BJ (cell line): ENCODE data around the gene SCYL1. TPM values are rescaled to one million over a fixed set of nuclear protein-coding genes. Genes with fewer than 3 reads are reported as not detected.

ENCODE experiments used
- CTCF ChIA-PET: fragments of 350-600 bp; formaldehyde crosslinking; extraction: SDS; loops from one replicate; lab custom pipeline; 2021; ENCODE audit warnings: antibody characterized with exemption, inconsistent platforms; lab: Yijun Ruan, JAX
- POLR2A ChIA-PET: fragments of 300-600 bp; sonication (Branson Sonifier 250); formaldehyde crosslinking; extraction: SDS; loops from one replicate; lab custom pipeline; 2021; ENCODE audit warnings: antibody characterized with exemption; lab: Charles Lee
- DNase-seq: peaks from one replicate; pipeline ENCODE4 v3.0.0-alpha.2; 2011; ENCODE audit warnings: low read depth
- H3K27me3 ChIP-seq: 2 replicates; pipeline ENCODE4 v1.6.0; 2011; ENCODE audit warnings: low read length; ENCODE audit not compliant: control insufficient read depth, insufficient read depth
- H3K36me3 ChIP-seq: 2 replicates; pipeline ENCODE4 v1.5.1; 2011; ENCODE audit warnings: low read length; ENCODE audit not compliant: control insufficient read depth, insufficient read depth
- H3K4me3 ChIP-seq: 2 replicates; pipeline ENCODE4 v1.5.1; 2011; ENCODE audit warnings: low read depth, mild to moderate bottlenecking, control low read depth, low read length
- polyA plus RNA-seq: library from polyadenylated mRNA; depleted of rRNA; stranded (reverse); fragments of >200 nt; gene quantifications from 2 replicates; pipeline ENCODE4 v1.2.3, GENCODE V29; 2011
- TF ChIP-seq, protein P1 (sequence below): IDR thresholded peaks from 2 replicates; pipeline ENCODE4 v1.5.1; 2011; ENCODE audit warnings: low read depth, mild to moderate bottlenecking, control low read depth, inconsistent platforms, low read length, moderate library complexity; ENCODE audit not compliant: insufficient read depth

SCYL1 gene
- polyA plus RNA-seq, 1 experiment, result 134 TPM

DNA sequence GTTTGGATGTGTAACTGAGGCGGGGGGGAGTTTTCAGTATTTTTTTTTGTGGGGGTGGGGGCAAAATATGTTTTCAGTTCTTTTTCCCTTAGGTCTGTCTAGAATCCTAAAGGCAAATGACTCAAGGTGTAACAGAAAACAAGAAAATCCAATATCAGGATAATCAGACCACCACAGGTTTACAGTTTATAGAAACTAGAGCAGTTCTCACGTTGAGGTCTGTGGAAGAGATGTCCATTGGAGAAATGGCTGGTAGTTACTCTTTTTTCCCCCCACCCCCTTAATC is 23.8 kb upstream of the SCYL1 start:
- Histone ChIP-seq H3K36me3 (peaks cover 17% of the 10 kb centered on the region), H3K4me3 (peak overlapping the region; percentile 76), H3K27me3 (no peaks in the 10 kb centered on the region)
- TF ChIP-seq, protein P1, sequence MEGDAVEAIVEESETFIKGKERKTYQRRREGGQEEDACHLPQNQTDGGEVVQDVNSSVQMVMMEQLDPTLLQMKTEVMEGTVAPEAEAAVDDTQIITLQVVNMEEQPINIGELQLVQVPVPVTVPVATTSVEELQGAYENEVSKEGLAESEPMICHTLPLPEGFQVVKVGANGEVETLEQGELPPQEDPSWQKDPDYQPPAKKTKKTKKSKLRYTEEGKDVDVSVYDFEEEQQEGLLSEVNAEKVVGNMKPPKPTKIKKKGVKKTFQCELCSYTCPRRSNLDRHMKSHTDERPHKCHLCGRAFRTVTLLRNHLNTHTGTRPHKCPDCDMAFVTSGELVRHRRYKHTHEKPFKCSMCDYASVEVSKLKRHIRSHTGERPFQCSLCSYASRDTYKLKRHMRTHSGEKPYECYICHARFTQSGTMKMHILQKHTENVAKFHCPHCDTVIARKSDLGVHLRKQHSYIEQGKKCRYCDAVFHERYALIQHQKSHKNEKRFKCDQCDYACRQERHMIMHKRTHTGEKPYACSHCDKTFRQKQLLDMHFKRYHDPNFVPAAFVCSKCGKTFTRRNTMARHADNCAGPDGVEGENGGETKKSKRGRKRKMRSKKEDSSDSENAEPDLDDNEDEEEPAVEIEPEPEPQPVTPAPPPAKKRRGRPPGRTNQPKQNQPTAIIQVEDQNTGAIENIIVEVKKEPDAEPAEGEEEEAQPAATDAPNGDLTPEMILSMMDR, result no peak
- ChIA-PET POLR2A (interaction anchor here (1.1 to 8.3 kb wide), 4 partner anchors 12 to 79 kb away, joined by 3 to 204 read pairs (median 45); partner anchors contain the start of gene NEAT1), CTCF (no interaction called here)
- no peak for DNase-seq

DNA sequence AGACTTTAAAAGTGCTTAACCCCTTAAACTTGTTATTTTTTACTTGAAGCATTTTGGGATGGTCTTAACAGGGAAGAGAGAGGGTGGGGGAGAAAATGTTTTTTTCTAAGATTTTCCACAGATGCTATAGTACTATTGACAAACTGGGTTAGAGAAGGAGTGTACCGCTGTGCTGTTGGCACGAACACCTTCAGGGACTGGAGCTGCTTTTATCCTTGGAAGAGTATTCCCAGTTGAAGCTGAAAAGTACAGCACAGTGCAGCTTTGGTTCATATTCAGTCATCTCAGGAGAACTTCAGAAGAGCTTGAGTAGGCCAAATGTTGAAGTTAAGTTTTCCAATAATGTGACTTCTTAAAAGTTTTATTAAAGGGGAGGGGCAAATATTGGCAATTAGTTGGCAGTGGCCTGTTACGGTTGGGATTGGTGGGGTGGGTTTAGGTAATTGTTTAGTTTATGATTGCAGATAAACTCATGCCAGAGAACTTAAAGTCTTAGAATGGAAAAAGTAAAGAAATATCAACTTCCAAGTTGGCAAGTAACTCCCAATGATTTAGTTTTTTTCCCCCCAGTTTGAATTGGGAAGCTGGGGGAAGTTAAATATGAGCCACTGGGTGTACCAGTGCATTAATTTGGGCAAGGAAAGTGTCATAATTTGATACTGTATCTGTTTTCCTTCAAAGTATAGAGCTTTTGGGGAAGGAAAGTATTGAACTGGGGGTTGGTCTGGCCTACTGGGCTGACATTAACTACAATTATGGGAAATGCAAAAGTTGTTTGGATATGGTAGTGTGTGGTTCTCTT is 23.2 kb upstream of the SCYL1 start:
- TF ChIP-seq, protein P1, result no peak
- Histone ChIP-seq H3K36me3 (peaks cover 19% of the 10 kb centered on the region), H3K27me3 (no peaks in the 10 kb centered on the region), H3K4me3 (peak overlapping the region; percentile 76)
- CTCF ChIA-PET, result interaction anchor here (0.6 to 1.2 kb wide), 4 partner anchors 55 to 766 kb away, joined by 3 to 5 read pairs (median 4); partner anchors contain the start of gene SLC25A45
- POLR2A ChIA-PET, result interaction anchor here (0.6 to 8.3 kb wide), 11 partner anchors 9 to 491 kb away, joined by 3 to 204 read pairs (median 7); partner anchors contain the start of gene NEAT1
- DNase-seq, result no peak

DNA sequence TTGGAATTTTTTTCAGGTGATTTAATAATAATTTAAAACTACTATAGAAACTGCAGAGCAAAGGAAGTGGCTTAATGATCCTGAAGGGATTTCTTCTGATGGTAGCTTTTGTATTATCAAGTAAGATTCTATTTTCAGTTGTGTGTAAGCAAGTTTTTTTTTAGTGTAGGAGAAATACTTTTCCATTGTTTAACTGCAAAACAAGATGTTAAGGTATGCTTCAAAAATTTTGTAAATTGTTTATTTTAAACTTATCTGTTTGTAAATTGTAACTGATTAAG is 22.7 kb upstream of the SCYL1 start:
- Histone ChIP-seq H3K27me3 (no peaks in the 10 kb centered on the region), H3K36me3 (peaks cover 19% of the 10 kb centered on the region), H3K4me3 (peak overlapping the region; percentile 76)
- POLR2A ChIA-PET, result interaction anchor here (0.6 to 8.3 kb wide), 14 partner anchors 10 to 492 kb away, joined by 3 to 204 read pairs (median 7); partner anchors contain the start of gene NEAT1
- CTCF ChIA-PET, result interaction anchor here (0.6 to 1.2 kb wide), 5 partner anchors 30 to 765 kb away, joined by 3 to 5 read pairs (median 3); partner anchors contain the start of gene SLC25A45
- TF ChIP-seq, protein P1, result no peak
- no peak for DNase-seq

DNA sequence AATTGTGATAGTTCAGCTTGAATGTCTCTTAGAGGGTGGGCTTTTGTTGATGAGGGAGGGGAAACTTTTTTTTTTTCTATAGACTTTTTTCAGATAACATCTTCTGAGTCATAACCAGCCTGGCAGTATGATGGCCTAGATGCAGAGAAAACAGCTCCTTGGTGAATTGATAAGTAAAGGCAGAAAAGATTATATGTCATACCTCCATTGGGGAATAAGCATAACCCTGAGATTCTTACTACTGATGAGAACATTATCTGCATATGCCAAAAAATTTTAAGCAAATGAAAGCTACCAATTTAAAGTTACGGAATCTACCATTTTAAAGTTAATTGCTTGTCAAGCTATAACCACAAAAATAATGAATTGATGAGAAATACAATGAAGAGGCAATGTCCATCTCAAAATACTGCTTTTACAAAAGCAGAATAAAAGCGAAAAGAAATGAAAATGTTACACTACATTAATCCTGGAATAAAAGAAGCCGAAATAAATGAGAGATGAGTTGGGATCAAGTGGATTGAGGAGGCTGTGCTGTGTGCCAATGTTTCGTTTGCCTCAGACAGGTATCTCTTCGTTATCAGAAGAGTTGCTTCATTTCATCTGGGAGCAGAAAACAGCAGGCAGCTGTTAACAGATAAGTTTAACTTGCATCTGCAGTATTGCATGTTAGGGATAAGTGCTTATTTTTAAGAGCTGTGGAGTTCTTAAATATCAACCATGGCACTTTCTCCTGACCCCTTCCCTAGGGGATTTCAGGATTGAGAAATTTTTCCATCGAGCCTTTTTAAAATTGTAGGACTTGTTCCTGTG is 22.1 kb upstream of the SCYL1 start:
- no peak for DNase-seq
- ChIA-PET CTCF (interaction anchor here (0.6 to 1.5 kb wide), 6 partner anchors 24 to 765 kb away, joined by 3 to 5 read pairs (median 4); partner anchors contain the start of gene SLC25A45), POLR2A (interaction anchor here (0.6 to 8.3 kb wide), 15 partner anchors 10 to 492 kb away, joined by 3 to 204 read pairs (median 7); partner anchors contain the start of gene NEAT1)
- no peaks in the 10 kb centered on the region for H3K27me3 ChIP-seq
- H3K36me3 ChIP-seq, result peaks cover 19% of the 10 kb centered on the region
- peak overlapping the region; percentile 76 for H3K4me3 ChIP-seq
- TF ChIP-seq, protein P1, result no peak
